Stimulated activated CD4-positive, alpha-beta T cell treated with anti-CD3 and anti-CD28 coated beads, Interleukin-1b, Interleukin-23, amount 100 ng/mL, for 48 hours (primary cell): ENCODE results near the gene JARID2.
"Not testable (repeated sequence)": the region's sequence is repeated elsewhere in the genome, so short reads cannot be mapped to it uniquely, and the experiment has no call there.

Experiments
- DNase-seq: peaks from one replicate; pipeline ENCODE4 v3.0.0-alpha.2; 2020

JARID2 gene

DNA sequence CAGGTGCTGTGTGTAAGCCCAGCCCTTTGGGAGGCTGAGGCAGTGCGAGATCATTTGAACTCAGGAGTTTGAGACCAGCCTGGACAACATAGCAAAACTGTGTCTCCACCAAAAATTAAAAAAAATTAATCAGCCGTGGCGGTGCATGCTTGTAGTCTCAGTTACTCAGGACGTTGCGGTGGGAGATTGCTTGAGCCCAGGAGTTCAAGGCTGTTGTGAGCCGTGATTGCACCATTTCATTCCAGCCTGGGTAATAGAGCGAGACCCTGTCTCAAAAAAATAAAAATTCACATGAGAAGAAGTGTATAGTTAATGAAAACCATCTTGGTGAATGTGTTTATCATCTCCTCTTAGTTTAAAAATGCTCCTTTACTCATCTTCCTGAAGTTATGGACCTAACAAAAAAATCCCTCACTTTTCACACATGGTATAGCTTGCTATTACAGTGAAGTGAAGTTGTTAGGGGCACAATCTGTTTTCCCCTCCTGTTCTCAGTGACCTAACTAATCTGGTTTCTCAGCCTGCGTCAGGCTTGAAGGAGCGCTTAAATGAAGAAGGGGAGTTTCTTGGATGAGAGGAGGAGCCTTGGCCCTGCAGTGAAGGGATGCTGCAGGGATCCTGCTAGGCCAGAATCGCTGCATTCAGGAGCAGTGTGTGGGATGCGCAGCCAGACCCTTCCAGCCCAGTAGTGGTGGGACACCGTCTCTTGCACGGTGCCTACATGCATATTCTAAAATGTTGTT lies 45.3 kb downstream of the JARID2 start:
- DNase-seq = no peak

DNA sequence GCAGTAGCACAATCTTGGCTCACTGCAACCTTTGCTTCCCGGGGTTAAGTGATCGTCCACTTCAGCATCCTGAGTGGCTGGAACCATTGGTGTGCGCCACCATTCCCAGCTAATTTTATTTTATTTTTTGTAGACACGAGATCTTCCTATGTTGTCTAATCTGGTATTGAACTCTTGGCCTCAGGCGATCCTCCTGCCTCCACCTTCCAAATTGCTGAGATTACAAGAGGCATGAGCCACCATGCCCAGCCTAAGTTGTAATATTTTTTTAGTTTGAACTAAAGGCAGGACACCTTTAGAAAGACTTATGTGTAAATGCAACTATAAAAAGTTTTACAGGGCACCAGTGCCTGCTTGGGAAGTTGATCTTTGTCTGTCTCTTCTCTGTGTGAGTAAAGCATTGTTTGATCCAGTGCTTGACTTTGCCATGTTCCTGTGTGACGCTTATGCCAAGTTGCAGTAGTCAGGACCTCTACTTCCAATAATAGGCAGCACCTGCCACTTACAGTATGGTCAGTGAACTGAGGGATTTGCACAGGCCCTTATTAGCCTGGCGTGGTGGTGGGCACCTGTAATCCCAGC lies 46.9 kb downstream of the JARID2 start:
- DNase-seq = no peak

DNA sequence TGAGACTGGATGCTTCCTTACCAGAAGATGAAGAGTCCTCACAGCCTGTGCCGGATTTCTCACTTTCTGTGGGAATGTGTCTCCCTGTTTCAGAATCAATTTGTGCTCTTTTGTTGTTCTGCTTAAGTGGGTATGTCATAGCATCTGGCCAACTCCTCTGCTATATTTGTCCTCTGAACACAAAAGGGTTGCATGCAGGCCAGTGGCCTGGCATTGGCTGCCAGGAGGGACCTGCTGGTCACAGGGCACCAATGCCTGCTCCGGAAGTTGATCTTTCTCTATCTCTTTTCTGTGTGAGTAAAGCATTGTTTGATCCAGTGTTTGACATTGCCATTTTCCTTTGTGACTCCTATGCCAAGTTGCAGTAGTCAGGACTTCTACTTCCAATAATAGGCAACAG lies 47.8 kb downstream of the JARID2 start:
- DNase-seq = no peak

DNA sequence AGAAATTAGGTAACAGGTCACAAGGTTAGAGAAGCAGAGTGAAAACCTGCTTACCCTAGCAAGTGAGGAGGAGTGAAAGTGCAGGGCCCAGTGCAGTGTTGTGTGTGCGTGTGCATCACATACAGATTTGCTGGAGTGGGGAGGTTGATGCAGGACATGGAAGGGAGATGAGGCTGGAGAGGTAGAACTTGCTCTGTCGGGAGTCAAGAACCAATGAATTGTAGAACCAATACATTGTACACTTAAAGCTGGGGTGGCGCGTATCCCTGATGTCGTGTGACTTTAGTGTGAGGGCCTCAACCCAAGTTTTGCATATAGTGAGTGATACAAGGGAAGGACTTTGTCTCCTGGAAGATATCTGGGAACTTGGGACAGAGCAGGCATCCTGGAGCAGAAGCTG lies 48.6 kb downstream of the JARID2 start:
- DNase-seq = no peak

DNA sequence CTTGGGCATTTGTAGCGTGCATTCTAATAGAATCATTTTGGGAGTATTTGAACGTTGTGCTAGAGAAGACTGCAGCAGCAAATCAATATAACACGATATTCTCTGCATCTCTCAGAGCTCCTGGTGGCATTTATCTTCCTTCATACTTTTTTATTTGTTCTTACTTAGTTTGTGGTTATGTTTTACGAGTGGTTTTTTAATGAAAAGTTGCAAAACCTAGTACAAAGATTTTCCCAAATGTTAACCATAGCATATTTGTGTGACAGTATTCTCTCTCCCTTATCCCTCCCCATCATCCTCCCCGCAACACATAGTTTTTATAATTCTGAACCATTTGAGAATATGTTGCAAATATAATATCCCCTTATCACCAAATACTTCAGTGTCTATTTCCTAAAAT lies 50.4 kb downstream of the JARID2 start:
- DNase-seq = no peak

DNA sequence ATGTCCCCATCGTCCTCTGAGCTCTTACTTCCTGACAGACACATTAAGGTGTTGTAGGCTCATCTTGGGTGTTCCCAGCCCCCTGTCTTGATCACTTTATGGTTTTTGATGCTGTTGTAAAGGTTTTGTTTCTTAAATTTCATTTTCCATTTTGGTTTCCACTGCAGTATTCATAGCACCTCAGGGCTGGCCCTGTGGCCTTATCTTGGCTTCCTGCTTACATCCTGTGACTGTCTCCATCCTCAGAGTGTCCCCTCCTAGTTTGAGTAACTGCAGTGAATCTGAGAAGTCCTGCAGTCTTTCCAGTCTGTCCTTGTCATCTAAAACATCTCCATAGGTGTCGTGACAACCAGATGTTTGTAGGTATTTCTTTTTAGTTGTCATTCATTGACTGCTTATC lies 50.9 kb downstream of the JARID2 start:
- peak; percentile 51 for DNase-seq

DNA sequence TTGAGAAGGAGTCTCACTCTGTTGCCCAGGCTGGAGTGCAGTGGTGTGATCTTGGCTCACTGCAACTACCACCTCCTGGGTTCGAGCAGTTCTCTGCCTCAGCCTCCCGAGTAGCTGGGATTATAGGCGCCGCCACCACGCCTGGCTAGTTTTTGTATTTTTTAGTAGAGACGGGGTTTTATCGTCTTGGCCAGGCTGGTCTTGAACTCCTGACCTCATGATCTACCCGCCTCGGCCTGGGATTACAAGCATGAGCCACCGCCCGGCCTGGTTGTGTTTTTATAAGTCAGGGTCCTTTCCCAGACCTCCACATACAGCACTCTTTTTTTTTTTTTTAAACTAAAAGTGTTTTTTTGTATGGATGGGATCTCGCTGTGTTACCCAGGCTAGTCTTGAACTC lies 51.3 kb downstream of the JARID2 start:
- not testable (repeated sequence) for DNase-seq

DNA sequence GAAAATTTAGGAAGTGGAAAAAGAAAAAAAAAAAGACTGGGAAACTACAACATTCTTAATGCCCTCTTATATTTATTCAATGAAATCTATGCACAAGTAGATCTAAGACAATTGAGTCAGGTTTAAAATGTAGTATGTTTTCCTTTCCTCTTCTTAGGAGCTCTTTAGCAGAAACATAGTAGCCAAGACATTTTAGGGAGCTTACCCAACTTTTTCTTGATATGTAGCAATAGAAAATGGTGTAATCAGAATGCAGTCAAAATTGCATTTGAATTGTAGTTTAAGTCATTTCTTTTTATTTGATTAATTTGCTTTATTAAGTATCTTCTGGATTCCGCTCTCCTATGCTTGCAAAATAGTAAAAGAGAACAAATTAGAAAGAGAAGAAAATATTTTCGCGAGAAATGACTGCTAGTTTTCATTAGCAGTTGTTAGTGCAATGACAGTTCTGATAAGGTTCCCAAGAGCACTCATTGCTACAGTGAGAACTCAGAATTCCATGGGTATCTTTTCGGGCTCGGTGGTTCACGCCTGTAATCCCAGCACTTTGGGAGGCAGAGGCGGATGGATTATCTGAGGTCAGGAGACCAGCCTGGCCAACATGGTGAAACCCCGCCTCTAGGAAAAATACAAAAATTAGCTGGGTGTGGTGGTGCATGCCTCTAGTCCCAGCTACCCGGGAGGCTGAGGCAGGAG lies 52.2 kb downstream of the JARID2 start:
- no peak for DNase-seq

DNA sequence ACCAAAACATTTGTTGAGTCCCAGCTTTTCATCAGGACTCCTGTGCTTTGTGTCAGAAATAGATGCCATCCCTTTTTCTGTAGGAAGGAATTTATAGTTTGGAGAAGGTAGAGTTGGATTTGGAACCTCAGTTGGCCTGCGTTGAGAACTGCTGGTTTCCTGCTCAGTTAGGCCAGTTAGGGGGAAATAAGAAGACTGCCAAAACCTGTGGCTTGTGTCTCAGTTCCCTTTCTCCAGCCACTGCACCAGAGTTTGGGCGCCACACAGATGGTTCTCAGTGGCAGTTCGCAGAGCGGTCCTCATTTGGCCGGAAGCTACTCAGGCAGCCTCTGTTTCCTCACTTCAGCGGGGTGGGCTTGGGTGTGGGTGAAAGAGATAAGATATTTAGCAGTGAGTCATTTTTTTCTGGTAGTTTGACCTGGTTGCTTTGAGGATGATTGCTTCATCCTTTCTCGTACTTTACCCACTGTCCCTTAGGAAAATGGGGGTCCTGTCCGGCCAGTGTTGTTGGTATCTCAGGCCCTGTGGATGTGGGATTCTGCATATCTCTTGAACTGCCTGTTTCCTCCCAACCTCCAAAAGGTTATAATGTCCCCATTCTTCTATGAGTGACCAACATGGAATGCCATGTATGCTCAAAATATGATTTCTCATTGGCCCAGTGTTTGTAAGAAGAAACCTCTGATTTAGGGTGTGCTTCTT lies 53.7 kb downstream of the JARID2 start:
- peak; percentile 26 for DNase-seq

DNA sequence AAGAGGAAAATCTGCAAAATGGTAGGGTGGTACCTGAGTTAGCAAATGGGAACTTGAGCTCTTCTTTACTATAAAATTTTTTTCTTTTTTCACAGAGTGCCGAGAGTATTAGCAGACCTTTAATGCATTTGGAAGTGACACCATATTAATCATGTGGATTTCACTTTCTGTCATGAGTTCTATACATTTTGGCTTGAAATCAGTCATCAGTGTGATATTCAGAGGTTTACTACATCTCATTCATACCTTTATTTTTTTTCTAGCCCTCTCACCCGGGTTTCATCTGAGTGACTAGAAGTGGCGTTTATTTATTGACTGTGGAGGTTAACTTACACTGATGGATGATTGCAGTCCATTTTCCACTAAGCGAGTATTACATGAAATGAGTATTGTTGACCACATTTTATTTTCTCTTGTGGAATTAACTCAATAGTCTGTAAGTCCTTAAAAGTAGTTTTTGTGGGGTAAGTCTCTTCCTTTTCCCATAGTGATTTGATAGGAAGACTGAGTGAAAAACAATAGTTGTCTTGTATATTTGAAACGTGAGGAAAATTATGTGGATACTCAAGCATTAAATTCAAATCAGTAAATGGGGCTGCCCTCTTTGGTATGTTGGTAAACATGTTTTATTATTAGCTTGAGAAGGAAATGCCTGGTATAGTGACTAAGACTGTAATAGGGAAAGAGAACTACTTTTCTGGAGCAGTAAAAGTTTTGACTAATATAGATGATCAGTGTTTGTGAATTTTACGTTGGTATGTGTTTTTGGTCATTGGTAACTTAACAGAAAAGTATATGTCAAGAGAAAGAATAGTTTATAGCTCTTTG lies 55.5 kb downstream of the JARID2 start:
- DNase-seq = no peak

DNA sequence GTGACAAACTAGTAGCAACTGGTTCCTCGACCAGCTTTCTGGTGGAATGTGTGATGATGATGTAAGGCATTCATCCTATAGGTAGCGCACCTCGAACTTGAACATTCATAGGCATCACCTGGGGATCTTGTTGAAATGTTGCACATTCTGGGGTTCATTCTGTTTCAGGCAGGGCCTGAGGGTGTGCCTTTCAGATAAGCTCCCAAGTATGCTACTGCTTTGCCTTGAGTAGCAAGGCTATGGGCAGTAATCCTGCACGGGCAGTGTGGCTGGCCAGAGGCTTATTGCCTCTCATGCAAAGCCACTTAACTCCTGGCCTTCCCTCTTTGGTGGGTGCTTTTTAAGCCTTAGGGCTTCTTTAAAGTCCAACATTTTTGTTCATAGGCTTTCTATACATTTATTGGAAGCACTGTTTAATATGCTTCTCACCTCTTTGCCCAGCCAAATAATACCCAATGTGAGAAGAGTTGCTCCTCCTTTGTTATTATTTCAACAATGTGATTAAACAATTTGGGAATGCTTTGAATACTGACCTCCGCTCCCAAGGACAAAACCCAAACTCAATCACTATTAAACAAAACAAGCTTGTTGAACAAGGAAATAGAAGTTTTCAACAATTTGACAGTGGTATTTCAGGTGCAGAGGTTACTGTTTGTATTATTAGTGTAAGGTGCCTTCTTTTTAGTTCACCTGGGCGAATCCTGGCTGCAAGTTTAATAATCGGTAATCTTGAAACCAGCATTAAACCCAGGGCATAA lies 57.5 kb downstream of the JARID2 start:
- no peak for DNase-seq

DNA sequence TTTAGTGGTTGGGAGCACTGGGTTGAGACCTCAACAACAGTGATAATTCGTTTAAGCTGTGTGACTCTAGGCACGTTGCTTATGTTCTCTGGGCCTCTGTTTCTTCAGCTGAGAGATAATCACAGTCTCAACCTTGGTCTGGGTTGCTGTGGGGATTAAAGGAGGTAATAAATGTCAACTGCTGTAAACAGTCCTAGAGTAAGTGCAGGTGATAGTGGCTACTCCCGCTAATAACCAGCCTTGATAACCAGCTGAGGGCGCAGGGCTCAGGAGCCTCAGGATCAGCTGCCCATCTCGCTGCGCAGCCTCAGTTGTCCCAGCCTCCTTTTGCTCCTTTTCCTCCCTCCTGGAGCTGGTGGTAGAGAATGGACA lies 58.0 kb downstream of the JARID2 start:
- no peak for DNase-seq

DNA sequence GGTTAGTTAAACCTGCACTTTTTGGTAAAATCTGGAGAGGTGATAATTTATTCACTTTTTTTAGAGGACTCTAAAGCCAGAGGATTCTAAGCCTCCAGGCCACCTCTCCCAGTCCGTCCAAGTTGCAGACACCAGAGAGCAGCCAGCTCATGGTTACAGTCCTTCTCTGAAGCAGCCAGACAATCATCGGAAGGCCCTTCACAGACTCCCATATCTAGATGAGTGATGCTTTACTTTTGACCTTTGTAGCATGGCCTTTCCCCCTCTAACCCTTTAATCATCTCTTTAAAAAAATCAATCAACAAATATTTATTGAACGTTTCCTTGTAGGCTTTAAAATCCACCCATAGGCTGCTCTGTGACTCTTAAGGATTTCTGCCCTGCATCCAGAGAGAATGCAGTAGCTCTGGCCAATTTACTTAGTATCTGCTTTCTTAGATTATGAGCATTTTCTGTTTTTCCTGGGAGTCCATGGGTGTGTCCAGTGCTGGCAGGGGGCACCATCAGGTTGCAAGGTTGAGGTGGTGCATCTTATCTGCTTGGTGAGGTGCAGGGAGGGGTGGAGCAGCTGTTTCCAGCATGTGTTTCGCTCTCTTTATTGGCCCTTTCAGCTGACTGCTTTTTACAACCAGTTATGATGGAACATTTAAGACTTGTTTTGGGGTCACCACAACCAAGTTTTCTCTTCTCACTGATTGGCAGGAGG lies 58.6 kb downstream of the JARID2 start:
- no peak for DNase-seq

DNA sequence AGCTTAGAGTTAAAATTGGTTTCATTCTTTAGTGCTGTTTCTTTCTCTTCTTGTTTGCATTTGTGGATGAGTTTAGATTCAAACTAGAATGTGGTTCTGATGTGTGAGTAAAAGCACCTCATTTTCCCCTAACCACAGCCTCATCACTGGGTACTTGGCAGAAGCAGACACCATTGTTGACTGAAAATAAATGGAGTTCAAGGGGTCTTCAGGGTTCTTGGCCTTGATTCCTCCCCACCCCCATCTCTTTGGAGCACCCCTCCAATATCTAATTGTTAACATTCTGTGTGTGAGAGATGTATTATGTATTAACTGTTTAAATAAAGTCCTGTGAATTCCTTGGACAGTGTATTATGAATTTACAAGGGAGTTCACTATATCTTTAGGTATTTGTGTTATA lies 59.6 kb downstream of the JARID2 start:
- no peak for DNase-seq

DNA sequence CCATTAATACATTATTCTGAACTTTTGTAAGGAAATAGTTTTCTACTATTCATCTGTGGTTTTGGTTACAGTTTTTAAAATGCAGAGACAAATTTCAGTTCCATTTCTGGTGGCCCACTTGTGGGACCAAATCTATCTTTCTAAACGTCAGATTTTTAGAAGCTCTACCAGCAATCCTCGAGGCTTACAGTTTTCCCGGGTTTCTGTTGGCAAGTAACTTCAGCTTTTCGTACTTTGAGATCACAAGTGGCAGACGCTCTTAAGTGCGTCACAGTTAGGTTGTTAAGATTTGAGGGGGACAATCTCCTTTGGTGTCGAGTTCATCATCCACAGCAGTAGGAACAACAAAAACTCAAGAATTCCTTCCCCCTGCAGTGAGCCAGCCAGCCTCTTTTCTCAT lies 60.0 kb downstream of the JARID2 start:
- no peak for DNase-seq

DNA sequence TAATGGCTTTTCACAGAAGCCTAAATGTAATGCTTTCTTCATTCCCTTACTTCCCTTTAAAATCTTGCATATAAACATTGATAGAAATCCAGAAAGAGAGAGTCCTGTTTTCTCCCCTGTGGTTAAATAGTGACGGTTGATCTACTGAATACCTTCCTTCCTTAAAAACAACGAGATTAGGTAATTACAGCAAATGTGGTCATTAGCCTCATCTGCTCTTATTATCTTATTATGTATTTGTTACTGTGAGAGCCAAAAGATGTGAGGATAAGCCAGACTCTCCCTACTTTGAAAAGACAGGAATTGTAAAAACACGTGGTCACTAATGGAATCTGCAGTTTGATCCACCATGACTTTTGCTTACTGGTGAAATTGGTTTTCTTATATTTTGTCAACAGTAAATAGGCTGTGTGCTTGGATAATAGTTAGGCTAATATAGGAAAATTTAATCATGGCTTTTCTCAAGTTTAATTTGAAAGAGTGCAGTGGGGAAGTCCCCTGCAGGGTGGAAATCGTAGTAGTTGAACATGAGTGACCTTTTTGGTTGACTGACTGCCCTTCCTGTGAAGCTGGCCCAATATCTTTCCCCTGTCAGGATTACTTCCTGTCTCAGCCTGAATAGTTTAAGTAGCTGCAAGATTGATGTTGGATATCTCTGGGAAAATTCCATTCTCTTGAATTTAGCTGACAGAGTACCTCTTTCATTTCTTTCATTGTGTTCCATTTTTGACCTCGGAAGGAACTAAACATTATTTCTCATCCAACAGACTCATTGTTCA lies 62.8 kb downstream of the JARID2 start:
- DNase-seq = no peak

DNA sequence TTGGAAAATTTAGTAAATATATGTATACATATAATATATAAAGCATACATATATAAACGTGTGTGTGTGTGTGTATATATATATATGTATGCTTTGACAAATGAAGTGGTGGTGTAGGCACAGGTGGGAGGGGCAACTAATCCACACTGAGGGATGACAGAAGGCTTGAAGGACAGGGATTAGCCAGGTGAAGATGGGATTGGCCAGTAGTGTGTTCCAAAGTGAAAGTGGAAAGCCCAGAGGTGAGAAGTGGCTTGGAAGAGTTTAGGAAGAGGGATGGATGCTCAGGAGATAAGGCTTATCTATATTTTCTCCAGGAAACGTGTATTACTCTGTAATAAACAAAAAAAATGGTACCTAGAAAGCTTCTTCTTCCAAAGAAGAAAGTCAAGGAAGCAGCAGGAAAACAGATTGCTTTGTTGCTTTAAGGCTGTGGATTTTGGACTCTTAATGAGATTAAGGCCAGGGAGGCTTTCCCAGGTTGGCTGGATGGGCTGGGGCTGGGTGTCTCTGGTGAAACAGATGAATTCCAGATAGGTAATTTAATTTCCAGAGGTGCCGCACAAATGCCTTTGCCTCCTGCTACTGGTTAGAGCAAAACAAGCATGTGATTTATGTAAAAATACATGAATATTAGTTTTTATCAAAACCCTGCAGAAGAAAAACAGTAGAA lies 63.9 kb downstream of the JARID2 start:
- no peak for DNase-seq

DNA sequence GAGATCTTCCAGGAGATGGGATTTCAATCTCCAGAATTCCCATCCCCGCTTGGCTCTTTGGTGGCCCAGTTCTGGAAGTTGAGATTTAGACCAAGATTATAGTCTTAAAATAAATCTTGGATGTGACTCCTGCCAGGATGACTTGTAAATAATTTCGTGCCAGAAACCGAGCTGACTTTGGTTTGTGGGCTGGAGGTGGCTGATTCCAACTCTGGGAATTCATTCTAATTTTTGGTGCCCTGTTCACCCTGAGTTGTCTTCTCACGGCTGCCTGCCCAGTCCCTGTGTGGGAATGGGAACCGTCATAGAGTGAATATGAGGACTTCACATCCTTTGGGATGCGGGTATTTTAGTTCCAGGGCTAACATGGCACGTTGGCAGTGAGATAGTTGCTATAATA lies 64.8 kb downstream of the JARID2 start:
- no peak for DNase-seq

DNA sequence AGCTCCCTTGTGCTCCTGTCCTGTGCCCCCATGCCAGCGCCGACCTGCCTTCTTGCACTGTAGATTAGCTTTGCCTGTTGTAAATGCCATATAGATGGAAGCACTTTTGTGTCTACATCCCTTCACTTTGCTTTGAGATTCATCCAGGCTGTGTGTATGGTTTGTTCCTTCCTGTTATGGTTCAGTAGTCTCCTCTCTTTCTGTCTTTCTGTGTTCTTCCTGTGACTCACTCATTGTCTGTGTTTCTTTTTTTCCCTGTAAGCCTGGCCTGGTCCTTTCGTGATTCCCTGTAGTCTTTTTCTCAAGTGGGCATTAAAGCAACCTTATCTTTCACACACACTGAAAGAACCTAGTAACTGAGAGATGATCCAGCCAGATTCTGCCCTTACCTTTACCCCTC lies 66.6 kb downstream of the JARID2 start:
- DNase-seq = no peak

DNA sequence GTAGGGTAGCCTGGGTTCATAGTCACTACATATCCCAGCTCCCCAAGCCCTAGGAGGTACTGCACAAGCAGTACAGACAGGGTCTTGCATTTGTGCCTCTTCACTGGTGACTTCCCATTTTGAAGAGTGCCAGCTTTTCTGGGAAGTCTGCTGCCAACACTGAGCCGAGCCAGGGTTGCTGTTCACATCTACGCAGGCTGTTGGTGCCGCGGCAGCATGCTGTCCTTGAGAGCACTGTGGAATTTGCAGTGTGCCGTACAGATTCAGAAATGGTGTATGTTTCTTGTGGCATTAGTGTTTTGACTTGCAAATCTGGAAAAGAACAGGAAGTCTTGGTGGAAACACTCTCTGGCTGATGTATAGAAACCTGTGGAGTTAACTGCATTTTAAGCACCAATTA lies 67.5 kb downstream of the JARID2 start:
- DNase-seq = no peak
